GM21619 (cell line): ENCODE data around the gene MIPEP.

Source experiments
- ATAC-seq: cut with Tn5 transposase; IDR thresholded peaks from one replicate; pipeline ENCODE4 v1.9.1; 2021; ENCODE audit not compliant: unreplicated experiment

The MIPEP gene

DNA sequence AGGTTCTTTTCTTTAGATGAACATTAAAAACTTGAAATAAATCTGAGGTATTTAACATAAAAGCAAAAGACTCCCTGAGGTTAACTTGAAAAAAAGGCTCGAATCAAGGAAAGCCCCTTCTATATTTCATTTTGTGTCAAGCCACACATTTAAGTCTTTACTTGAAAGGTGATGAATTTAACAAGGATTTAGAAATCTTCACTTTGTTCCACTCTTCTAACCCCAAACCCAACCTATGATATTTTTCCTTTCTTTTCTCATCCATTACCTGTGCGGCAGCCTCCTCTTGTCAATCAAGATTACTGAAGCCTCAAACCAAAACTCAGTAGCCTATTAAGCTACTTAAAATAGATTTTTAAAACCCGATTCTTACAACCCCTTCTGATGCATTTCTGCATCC is 33.8 kb downstream of the MIPEP start:
- no peak for ATAC-seq

DNA sequence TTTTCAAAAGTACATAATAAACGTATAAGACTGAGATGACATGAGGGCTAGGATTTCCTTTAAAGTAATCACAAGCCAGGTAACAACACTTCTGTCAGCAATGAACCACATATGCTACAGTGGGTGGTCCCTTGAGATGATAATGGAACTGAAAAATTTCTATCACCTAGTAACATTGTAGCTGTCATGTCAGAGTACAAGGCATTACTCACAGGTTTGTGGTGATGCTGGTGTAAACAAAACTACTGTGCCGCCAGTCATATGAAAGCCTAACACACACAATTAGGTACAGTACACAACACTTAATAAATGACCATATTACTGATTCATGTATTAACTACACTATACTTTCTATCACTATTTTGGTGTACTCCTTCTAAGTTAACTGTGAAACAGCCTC is 36.8 kb downstream of the MIPEP start:
- no peak for ATAC-seq

DNA sequence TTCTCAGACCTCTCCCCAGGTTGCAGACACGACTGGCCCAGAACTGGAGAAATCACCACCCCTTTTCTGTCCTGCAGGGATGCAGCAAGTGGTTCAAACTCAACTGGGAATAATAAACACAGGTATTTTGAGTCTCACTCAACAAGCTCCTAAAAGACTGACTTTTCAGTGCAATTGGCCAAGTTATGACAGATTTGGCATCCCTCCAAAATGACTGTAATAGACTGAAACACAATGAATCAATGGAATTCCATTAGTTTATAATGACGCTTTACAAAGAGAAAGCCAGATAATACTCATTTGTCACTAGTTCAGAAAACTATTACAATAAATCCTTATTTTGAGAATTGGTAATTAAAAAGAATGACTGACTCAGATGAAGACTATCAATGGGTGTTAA is 38.1 kb downstream of the MIPEP start:
- no peak for ATAC-seq

DNA sequence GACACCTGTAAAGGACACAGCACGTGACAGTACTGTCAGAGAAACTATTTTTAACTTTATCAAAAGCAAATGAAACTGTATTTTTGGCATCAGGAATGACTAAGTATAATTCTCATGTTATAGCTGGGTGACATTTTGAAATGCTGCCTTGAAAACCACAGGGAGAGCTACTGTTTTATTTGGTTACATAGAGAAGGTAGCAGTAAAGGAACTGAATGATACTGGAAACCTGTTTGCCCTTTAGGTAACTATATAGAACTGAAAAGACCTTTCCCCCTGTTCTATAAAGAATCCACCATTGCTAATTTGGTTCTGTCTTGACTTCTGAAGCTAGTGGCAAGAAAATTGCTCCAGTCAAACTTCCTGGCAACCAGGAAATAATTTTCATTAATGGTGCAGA is 39.1 kb downstream of the MIPEP start:
- no peak for ATAC-seq

DNA sequence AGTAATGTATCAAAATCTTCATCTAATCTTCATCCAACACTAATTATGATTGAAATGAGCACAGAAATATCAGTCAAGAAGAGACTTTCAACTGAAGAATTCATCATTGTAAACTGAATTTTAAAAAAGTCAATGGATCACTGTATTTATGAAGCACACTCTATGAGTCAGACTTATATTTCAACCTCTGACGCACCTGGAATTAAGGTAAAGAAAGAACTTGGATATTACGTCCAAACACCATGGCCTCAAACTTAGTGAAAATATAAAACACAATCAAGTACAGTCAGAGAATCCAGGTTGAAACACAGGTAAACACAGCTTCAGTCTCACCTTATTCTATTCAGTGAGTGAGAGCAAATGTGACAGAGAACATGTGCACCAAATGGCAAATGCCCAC is 39.5 kb downstream of the MIPEP start:
- ATAC-seq: no peak

DNA sequence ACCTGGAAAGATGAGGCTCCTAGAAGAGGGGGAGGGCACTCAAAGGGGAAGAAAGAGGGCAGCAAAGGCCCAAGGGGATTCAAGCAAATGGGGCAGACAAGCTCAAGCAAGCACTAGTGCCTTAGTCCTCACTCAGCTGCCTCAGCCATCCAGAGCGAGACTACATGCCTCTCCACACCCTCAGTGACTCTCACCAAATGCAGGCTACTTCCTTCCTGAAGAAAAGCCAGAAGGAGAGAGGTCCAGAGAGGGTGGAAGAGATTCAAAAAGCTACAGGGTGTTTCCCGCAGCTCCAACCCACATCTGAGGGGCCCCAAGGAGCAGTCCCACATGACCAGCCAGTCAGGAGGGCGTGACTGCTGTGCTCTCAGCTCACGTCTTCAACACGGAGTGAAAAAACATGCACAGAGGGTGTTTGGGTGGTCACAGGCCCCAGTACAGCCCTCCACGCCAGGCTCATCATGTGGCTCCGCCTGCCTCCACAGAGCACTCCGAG is 40.5 kb downstream of the MIPEP start:
- ATAC-seq: no peak

DNA sequence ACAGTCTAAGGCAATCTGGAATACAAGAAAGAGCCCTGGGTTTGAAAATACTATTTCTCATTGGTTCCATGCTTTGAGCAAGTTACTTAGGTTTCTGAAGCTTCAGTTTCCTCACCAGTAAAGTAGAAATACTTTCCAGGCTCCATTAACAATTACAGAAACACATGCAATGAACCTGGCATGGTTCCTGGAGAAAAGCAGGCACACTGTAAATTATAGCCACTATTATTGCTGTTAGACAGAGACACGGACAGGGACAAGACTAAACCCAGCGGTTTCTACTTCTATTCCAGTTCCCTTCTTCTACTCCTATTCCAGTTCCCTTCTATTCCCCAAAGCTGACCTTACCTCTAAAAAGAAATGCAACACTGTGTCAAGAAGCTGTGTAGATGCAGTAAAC is 41.2 kb downstream of the MIPEP start:
- no peak for ATAC-seq

DNA sequence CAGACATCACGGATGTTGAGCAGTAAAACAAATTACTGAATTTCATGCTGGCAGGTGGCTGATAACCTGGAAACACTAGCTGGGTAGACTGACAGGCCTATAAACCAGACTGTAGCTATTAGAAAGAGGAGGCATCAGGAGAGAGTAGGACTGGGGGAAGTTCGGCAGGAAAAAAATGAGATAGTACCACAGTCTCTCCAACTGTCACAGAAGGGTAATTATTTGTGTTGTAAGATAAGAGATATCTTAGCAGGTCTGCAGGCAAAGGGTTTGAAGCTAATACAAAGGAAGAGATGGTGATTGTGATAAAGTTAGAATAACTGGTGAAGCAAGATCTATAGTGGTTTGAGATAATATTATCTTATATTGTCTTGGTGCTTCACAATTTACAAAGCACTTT is 41.7 kb downstream of the MIPEP start:
- ATAC-seq: no peak

DNA sequence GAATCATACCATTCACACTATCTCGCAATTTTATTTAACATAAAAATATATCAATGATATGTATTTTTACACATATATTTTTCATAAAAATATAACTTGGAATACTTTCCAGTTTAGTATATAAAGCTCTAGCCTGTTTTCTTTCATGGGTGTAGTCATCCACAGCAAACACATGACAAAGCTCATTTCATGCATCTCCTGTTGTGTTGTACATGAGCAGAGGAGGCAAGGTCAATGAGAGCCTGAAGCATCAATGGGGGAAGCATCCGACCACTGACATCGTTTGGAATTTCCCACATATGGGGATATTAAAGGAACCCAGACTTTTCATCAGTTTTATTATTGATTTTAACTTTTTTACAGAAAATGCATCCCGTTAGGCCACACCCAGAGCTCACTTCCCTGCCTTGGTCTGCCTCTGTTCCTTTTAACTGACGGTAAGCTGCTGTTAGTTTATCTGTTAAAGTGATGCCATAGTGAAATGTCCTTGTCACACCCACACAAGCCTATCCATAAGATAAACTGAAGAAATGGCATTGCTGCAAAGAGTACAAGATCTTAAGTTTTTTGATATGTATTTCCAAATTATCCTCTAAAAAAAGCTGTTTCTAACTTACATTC is 44.0 kb downstream of the MIPEP start:
- no peak for ATAC-seq

DNA sequence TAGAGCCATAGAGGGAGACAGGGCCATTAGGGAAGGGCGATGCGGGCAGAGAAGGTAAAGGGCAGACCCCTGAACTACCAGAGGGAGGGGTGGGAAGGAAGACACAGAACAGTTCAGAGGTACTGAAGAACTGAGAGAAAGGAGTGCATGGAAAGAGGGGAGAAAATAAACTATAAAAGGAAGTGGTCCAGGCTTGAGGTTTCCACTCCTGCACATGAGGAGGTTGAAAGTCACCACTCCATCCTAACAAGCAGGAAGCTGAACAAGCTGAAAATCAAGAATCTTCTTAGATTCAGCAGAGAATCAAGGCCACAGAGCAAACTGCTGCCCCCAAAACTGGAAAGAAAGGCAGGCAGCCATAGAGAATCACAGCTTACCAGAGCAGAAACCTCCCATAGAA is 45.1 kb downstream of the MIPEP start:
- no peak for ATAC-seq

DNA sequence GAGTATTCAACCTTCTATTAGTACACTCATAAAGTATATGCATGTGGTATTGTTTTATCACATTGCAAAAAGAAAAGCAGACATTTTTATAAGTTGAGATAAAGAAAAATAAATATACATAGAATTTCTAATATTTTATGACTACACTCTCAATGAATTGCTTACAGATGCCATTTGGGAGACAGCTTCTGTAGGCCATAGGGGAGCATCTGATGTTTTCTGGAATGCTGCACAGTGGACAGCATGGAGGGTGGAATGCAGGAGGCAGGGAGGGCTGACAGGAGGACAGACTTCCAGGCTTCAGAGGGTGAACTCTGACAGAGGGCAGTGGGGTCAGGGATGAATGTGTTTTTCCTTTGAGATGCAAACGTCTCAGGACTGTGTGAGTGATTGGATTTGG is 45.8 kb downstream of the MIPEP start:
- ATAC-seq: no peak

DNA sequence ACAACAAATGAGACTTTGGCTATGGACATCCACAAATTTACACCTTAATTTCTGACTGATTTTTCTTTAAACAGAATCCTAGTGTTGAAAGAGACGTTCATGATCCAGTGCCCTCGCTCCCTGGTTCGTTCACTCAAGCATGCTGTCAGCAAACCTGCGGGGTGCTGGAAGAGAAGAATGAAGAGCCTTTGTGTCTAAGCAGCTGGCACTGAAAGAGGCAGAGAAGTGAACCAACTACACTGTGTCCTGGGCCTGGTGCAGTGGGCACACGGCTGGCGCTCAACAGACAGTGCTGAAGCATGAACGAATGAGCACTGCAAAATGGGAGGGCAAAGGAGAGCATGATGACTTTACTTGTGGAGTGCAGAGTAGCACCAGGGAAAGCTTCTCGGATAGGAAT is 46.8 kb downstream of the MIPEP start:
- ATAC-seq: no peak

DNA sequence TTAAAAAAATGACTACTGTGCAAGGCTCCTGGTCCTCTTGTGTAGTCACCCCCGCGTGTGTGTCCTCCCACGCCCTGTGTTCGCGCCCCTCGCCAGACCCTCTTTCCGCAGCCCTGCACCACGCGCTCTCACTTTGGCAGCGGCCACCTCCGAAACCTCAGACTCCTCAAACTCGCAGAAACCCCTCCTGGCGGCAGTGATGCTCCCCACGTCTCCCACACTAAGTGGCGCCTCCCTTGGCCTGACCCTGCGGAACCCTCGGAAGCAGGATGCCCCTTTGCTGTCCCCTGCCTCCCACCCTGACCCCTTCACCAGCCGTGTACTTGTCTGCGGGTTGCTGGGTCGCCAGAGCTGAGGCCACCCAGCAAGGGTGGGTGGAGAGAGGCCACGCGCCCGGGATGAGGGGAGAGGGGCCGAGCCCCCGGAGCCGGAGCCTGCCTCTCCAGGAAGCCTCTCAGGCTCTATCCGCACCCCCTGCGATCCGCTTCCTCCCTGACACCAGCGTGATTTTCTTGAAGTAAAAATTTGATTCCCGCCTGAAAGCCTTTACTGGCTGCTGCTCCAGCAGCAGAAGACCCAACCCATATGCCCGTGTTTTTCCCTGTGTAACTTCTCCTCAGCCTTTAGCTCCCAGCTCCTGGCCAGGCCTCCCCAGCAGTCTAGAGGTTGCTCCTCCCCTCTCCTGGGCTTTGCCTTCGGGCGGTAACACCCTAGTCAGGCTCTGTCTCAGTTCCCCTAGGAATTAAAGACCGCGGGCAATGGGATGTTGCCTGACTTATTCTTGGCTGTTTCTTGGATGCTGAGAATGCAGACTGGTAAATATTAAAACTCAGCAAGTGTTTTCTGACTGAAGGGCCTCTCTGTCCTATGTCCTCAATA is 55.2 kb downstream of the MIPEP start:
- no peak for ATAC-seq

DNA sequence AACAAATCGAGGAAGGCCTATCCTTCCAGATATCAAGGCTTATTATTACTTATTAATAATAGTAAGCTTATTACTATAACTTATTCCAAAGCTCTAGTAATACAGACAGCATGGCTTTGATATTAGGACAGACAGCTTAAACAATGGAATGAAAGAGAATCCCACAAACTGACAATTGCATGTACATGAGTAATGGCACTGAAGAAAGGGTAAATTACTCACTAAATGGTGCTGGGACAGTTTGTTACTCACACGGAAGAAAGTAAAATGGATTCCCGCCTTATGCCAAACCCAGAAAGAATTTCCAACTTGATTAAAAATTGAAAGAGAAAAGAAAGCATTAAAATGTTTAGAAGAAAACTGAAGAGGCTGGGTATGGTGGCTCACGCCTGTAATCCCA is 60.3 kb downstream of the MIPEP start:
- no peak for ATAC-seq

DNA sequence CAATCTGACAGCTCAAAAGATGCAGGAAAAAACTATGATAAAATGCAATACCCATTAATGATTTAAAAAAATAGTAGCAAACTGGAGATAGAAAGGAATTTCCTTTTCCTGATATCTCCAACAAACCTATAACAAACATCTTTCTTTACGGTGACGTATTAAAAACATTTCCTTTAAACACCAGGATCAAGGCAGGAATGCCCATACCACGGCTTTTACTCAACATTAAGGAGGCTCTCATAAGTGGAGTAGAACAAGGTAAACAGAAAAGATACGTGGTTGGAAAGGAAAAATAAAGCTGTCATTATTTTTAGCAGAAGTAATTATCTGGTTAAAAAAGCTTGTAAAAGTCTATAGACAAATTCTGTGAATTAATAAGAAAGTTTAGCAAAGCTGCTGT is 61.1 kb downstream of the MIPEP start:
- ATAC-seq: no peak

DNA sequence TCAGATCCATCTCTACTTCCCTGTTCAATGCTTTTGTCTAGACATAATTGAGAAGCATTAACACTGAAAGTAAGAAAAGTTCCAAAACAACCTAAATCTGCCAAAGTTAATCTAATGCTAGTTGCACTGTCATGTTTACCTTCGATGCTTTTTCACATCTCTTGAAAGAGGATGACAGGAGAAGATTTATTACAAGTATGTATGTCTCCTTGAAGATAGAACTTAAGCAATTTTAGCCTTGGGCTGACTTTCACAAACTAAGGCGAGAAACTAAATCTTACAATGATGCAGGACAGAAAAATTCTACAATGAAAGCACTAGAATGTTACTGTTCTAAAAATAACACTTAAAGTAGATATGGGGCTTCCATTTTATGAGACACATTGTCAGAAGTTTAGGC is 64.0 kb downstream of the MIPEP start:
- no peak for ATAC-seq

DNA sequence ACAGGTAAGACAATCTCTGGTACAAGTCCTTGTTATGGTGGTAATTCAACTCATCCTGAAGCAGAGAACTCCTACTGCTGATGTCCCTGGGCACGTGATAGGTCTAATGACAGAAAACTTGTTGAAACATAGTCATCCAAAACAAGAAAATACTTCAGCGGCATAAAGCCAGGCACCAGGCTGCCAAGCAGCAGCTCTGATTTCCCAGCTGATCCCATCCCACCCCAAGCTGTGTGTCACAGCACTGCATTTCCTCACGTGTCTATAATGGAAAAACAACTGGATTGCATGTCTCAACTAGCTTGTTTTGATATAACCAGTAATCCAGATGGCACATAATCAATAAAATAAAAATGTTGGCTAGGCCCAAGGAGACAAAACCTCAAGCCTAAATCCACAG is 64.8 kb downstream of the MIPEP start:
- no peak for ATAC-seq

DNA sequence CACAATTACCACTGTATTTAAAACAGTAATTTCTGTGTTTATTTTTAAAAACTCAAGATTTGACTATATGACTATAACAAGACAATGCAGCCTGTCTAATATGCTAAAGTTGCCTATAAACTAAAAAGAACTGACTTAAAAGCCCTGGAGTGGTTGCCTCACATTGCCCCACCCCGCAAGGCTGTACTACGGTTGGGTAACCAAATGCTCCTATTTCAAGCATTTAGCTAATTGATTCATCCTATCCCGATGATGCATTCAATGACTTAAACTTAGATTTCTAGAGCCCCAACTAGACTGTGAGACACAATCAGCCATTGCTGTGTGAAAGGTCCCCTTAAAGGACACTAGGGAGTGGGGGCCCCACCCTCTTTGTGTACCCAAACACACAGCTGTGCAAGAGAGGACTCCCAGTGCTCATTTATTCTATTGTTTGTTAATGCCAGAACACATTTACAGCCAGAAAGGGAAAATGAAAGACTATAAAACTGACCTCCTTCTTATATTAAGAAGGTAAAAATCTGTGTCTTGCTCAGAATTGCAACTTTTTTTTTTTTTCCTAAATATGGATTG is 66.9 kb downstream of the MIPEP start:
- no peak for ATAC-seq

DNA sequence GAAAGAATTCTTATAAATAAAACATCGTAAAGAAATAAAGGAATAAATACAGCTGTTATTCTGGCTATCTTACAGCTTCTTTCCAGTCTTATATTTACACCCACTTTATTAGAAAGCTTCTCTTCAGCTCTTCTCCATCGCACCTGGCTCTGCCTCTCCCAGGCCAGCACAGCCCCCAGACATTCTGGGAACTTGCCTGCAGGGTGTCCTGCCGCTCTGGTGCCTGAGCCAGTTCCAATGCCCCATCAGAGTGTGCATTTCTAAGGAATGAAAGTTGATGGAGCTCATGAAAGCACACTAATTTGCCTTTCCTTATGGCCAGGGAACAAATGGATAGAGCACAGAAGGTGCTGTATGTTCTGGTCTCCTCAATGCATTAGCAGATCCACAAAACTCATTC is 68.7 kb downstream of the MIPEP start:
- ATAC-seq: no peak

DNA sequence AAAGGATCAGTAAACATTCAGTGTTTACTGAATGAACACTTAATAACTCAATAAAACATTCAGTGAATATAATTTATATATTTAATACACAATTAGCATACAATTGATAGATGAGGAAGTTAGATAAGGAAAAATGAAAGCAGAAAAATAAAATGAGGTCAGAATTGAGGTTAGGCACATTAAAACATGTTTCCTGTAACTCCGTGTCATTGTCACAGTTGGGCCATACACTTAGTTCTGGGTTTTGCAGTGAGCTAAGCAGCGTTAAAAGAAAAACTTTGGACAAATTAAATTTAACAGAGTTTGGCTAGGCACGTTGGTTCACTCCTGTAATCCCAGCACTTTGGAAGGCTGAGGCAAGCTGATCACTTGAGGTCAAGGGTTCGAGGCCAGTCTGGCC is 71.4 kb downstream of the MIPEP start:
- no peak for ATAC-seq

DNA sequence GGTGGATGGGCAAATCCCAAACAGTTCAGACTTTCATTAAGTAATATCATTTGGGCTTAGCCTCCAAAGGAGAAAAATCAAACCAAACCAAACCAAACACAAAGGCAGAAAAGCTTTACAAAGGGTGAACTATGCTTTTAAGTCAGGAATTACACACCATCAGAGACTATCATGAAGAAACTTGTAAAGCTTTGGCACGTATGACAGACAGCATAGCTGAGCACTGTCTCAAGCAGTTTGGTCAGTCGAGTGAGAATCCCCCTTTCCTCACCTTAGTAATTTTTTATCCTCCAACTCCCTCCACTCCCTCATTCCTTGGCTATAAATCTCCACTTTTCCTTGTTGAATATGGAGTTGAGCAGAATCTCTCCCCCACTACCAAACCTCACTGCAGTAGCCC is 72.1 kb downstream of the MIPEP start:
- ATAC-seq: no peak

DNA sequence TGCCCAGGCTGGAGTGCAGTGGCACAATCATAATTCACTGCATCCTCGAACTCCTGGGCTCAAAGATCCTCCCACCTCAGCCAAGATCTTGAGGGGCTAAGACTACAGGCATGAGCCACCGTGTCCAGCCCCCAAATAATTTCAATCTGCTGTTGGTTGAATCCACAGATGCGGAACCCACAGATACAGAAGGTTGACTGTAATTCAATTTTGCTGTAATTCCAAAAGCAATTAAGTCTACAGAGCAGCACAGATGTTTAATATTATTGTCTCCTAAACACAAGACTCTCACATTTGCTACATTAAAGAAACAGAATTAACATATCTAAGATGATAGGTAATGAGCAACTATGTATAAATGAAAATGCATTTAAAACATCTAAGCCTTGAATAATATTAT is 75.6 kb downstream of the MIPEP start:
- no peak for ATAC-seq
